Mucosa of gallbladder (tissue), 1 donor: ENCODE data around the gene ANLN. TPM values are rescaled to one million over a fixed set of nuclear protein-coding genes. Genes with fewer than 3 reads are reported as not detected.

Experiments used
- total RNA-seq: library from RNA; stranded (reverse); gene quantifications from one replicate; pipeline ENCODE4 v1.2.1, GENCODE V29; 2021
- donor health status: DM: no; HTN: no; CAD: no.

The ANLN gene
- total RNA-seq, 1 donor from 2014 or later, result 4.1 TPM

Other genes starting within 250 kb of the ANLN start
- gene EEPD1, start 236.6 kb upstream of the ANLN start, total RNA-seq, result 40.1 TPM